ENCODE data around the gene ACP5.

- TF ChIP-seq CHD7 (IDR thresholded peaks at IDR 0.05; ENCODE audit: insufficient replicate concordance, low read length) (no peak), POLR2AphosphoS5 (IDR thresholded peaks at IDR 0.05; ENCODE audit: low read depth, low read length) (no peak)
Observed at GRCh38 chr19:11598103-11598483, 20.6 kb upstream of the ACP5 start.

All from H1 (cell line).